ENCODE measurements around the gene NAALADL2.

- TF ChIP-seq CTCF (IDR thresholded peaks at IDR 0.05; ENCODE audit: insufficient read depth, low read length, poor library complexity, severe bottlenecking): no peak
- TF ChIP-seq EZH2phosphoT487 (conservative IDR thresholded peaks at IDR 0.05; ENCODE audit: low read length): no peak
These were observed 574.0 kb downstream of the NAALADL2 start for GRCh38 chr3:175433026-175433674.
